OCI-LY7 (cell line): Measurements from ENCODE around the gene ENO1. TPM values are rescaled to one million over a fixed set of nuclear protein-coding genes. Genes with fewer than 3 reads are reported as not detected.

Experiments
- BruUV-seq: library from RNA; stranded (reverse); fragments of 400-500 nt; replicated peaks from 2 replicates; lab custom pipeline; 2021; lab: Mats Ljungman, UMichigan
- CTCF ChIA-PET: fragments of 300-600 bp; sonication (Branson Sonifier 250); formaldehyde crosslinking; loops from one replicate; lab custom pipeline; 2022; ENCODE audit warnings: antibody characterized with exemption; ENCODE audit not compliant: unreplicated experiment; lab: Charles Lee
- POLR2A ChIA-PET: fragments of 300-600 bp; sonication (Branson Sonifier 250); formaldehyde crosslinking; loops from one replicate; lab custom pipeline; 2022; ENCODE audit warnings: antibody characterized with exemption; lab: Charles Lee
- DNase-seq: peaks from one replicate; pipeline ENCODE4 v3.0.0-alpha.2; 2015; ENCODE audit warnings: low spot score
- H2AFZ ChIP-seq: fragments of 200-600 bp; sonication (generic), shearing (Covaris generic); 2 replicates; pipeline ENCODE4 v1.6.1; 2014; ENCODE audit warnings: mild to moderate bottlenecking, antibody characterized with exemption, low read length, moderate library complexity
- H3K27ac ChIP-seq: fragments of 200-600 bp; sonication (generic); 2 replicates; pipeline ENCODE4 v1.5.1; 2014; ENCODE audit warnings: mixed run types, low read depth, mild to moderate bottlenecking, moderate library complexity, low read length, inconsistent platforms; ENCODE audit not compliant: poor library complexity, severe bottlenecking
- H3K36me3 ChIP-seq: fragments of 200-600 bp; sonication (generic); 2 replicates; pipeline ENCODE4 v1.6.1; 2014; ENCODE audit warnings: mild to moderate bottlenecking, antibody characterized with exemption, low read length, moderate library complexity, mixed read lengths; ENCODE audit not compliant: insufficient read depth
- H3K4me1 ChIP-seq: fragments of 200-600 bp; sonication (generic); 2 replicates; pipeline ENCODE4 v1.5.1; 2014; ENCODE audit warnings: mild to moderate bottlenecking, low read length; ENCODE audit not compliant: insufficient read depth, poor library complexity, severe bottlenecking
- H3K4me2 ChIP-seq: fragments of 200-600 bp; sonication (generic); 2 replicates; pipeline ENCODE4 v1.6.1; 2014; ENCODE audit warnings: mild to moderate bottlenecking, low read length
- H3K4me3 ChIP-seq: fragments of 200-600 bp; sonication (generic); 2 replicates; pipeline ENCODE4 v1.5.1; 2014; ENCODE audit warnings: mild to moderate bottlenecking, low read depth, low read length; ENCODE audit not compliant: poor library complexity, severe bottlenecking
- H3K79me2 ChIP-seq: fragments of 200-600 bp; sonication (generic); 2 replicates; pipeline ENCODE4 v1.6.1; 2016; ENCODE audit warnings: low read depth, mild to moderate bottlenecking, low read length, moderate library complexity, mixed read lengths; ENCODE audit not compliant: insufficient read depth
- H3K9me2 ChIP-seq: fragments of 200-600 bp; sonication (generic); 2 replicates; pipeline ENCODE4 v1.6.1; 2016; ENCODE audit warnings: mild to moderate bottlenecking, low read length, mixed read lengths; ENCODE audit not compliant: insufficient read depth
- H3K9me3 ChIP-seq: fragments of 200-600 bp; sonication (generic); 2 replicates; pipeline ENCODE4 v1.6.1; 2014; ENCODE audit warnings: mild to moderate bottlenecking, mixed run types, low read length, mixed read lengths
- H4K20me1 ChIP-seq: fragments of 200-600 bp; sonication (generic); 2 replicates; pipeline ENCODE4 v1.6.1; 2014; ENCODE audit warnings: mild to moderate bottlenecking, antibody characterized with exemption, low read length, moderate library complexity, mixed read lengths; ENCODE audit not compliant: insufficient read depth
- CTCF ChIP-seq: fragments of 200-600 bp; sonication (generic); conservative IDR thresholded peaks from 2 replicates; pipeline ENCODE4 v1.5.1; 2014; ENCODE audit warnings: mild to moderate bottlenecking, antibody characterized with exemption, low read length, moderate library complexity, mixed read lengths
- EZH2phosphoT487 ChIP-seq: fragments of 200-600 bp; sonication (generic); IDR thresholded peaks from 2 replicates; pipeline ENCODE4 v1.6.1; 2018; ENCODE audit warnings: low read depth, borderline replicate concordance, mild to moderate bottlenecking, mixed run types, antibody characterized with exemption, low read length, moderate library complexity, mixed read lengths
- intact Hi-C: fragments of 100-400 bp; cut with micrococcal nuclease; formaldehyde crosslinking; loops from one replicate; pipeline ENCODE4 v1.10.0; 2022; ENCODE audit not compliant: unreplicated experiment
- total RNA-seq, 2 experiments: library from RNA; depleted of rRNA in 1 of 2; stranded (reverse); fragments of >200 nt in 1 of 2; shearing (Covaris generic) in 1 of 2; gene quantifications; 2 replicates each; pipeline ENCODE4 v1.2.3, GENCODE V29; 2014 to 2022

ENO1 gene
- total RNA-seq, 2 experiments from 2014 or later, result 1,017 to 1,337 TPM

GRCh38 chr1:8863138-8863537 lies 15.3 kb downstream of the ENO1 start:
- no peak for DNase-seq
- H3K36me3 ChIP-seq, result peaks cover 100% of the 10 kb centered on the region
- H3K4me1 ChIP-seq, result no peaks in the 10 kb centered on the region
- BruUV-seq, result no TSS peak
- H3K4me2 ChIP-seq, result no peak overlapping the region
- H3K79me2 ChIP-seq, result no peaks in the 10 kb centered on the region
- CTCF ChIA-PET, result interaction anchor here (1.4 kb wide), 1 partner anchor 14 kb away, joined by 4 read pairs; no protein-coding TSS in a partner anchor
- no peaks in the 10 kb centered on the region for H3K9me2 ChIP-seq
- H3K27ac ChIP-seq, result no peak overlapping the region
- H4K20me1 ChIP-seq, result peaks cover 2% of the 10 kb centered on the region
- TF ChIP-seq CTCF (no peak), EZH2phosphoT487 (no peak)
- intact Hi-C loops, result no loop called here
- H2AFZ ChIP-seq, result no peak overlapping the region
- no peaks in the 10 kb centered on the region for H3K9me3 ChIP-seq
- H3K4me3 ChIP-seq, result no peak overlapping the region
- POLR2A ChIA-PET, result interaction anchor here (1.0 to 1.3 kb wide), 2 partner anchors 11 to 12 kb away, joined by 3 read pairs; no protein-coding TSS in a partner anchor

- TF ChIP-seq EZH2phosphoT487, result no peak
- TF ChIP-seq CTCF, result peak; percentile 87
- H3K4me3 ChIP-seq, result no peak overlapping the region
- POLR2A ChIA-PET, result interaction anchor here (1.3 kb wide), 1 partner anchor 11 kb away, joined by 3 read pairs; no protein-coding TSS in a partner anchor
- H3K4me2 ChIP-seq, result no peak overlapping the region
- peak; percentile 57 for DNase-seq
- H3K9me2 ChIP-seq, result no peaks in the 10 kb centered on the region
- H4K20me1 ChIP-seq, result peaks cover 2% of the 10 kb centered on the region
- H3K9me3 ChIP-seq, result no peaks in the 10 kb centered on the region
- H3K79me2 ChIP-seq, result no peaks in the 10 kb centered on the region
- no peak overlapping the region for H3K27ac ChIP-seq
- intact Hi-C loops, result no loop called here
- no peaks in the 10 kb centered on the region for H3K4me1 ChIP-seq
- CTCF ChIA-PET, result interaction anchor here (1.4 kb wide), 1 partner anchor 14 kb away, joined by 4 read pairs; no protein-coding TSS in a partner anchor
- peaks cover 100% of the 10 kb centered on the region for H3K36me3 ChIP-seq
- no TSS peak for BruUV-seq
- no peak overlapping the region for H2AFZ ChIP-seq
Measured at GRCh38 chr1:8862528-8862927, 16.0 kb downstream of the ENO1 start.

GRCh38 chr1:8860738-8861516 lies 17.6 kb downstream of the ENO1 start:
- Histone ChIP-seq H3K79me2 (no peaks in the 10 kb centered on the region), H2AFZ (no peak overlapping the region), H3K36me3 (peaks cover 94% of the 10 kb centered on the region), H3K9me3 (no peaks in the 10 kb centered on the region), H4K20me1 (peaks cover 2% of the 10 kb centered on the region), H3K9me2 (no peaks in the 10 kb centered on the region), H3K4me2 (no peak overlapping the region), H3K4me3 (no peak overlapping the region), H3K27ac (no peak overlapping the region), H3K4me1 (no peaks in the 10 kb centered on the region)
- DNase-seq, result no peak
- POLR2A ChIA-PET, result interaction anchor here (0.6 kb wide), 1 partner anchor 126 kb away, joined by 3 read pairs; no protein-coding TSS in a partner anchor
- no peak for TF ChIP-seq EZH2phosphoT487
- no peak for TF ChIP-seq CTCF
- intact Hi-C loops, result no loop called here
- BruUV-seq, result TSS peak; percentile 43
- CTCF ChIA-PET, result no interaction called here
